ENCODE results near the gene PZP.

Gene PZP

DNA sequence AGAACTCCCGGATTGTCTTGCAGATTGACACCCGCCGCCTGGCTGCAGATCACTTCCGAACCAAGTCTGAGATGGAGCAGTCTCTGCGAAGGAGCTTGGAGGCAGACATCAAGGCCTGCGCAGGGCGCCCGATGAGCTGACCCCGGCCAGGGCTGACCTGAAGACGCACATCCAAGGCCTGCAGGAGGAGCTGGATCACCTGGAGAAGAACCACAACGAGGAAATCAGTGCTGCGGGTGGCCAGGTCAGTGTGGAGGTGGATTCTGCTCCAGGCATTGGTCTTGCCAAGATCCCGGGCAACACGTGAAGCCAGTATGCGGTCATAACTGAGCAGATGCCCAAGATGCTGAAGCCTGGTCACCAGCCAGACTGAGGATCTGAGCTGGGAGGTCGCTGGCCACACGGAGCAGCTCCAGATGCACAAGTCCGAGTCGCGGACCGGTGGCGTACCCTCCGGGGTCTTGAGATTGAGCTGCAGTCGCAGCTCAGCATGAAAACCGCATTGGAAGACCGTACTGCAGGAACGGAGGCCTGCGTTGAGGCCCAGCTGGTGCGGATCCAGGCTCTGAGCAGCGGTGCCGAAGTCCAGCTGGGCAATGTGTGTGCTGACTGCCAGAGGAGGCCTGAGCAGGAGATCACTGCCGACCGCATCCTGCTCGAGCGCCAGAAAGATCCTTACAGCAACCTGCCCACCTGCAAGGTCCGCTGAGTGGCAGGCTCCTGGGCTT is 80.1 kb downstream of the PZP start:
- in situ Hi-C loops (cut with MboI; ENCODE audit: low sequenced_read_pairs): no loop called here

DNA sequence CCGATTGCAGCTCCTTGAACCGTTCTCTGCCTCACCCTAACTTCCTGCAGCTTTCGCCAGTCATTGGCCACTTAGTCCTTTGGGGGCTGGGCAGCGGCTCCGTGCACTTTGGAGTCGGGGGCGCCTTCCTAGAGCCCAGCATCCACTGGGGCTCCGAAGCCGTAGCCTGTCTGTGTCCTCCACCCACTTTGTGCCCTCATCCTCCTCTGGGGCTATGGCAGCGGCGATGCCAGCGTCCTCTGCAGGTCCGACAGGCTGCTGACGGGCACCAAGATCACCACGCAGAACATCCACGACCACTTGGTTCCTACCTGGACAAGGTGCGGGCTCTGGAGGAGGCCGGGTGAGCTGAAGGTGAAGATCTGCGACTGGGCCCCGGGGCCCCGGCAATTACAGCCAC is 80.7 kb downstream of the PZP start:
- in situ Hi-C loops (cut with MboI; ENCODE audit: low sequenced_read_pairs): no loop called here

DNA sequence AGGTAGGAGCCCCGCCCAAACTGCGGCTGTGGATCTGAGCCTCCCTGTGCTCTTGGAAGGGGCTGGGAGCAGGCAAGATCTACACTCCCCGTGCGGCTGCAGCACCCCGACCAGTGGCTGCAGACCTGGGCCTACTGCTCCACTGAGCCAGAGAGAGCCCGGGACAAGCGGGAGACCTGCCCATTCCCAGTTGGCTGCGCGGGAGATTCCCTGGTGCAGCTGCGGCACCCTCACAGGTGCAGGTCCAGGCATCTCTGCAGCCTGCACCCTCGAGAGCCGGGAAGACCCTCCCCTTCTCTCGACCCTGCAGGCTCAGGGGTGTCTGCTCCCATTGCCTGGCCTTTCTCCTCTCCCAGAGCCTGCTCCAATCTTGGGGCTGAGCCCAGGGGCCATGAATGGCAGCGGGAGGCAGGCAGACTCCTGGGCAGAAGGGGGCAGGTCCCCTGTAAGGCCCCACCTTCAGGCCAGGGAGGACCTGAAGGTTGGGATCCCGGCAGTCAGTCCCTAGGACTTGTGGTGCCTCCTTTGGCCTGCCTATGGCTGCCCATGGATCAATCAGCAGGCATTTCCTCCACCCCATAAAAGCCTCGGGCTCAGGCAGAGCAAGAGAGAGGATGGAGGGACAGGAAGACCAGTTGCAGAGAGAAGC is 83.7 kb downstream of the PZP start:
- in situ Hi-C loops (cut with MboI; ENCODE audit: low sequenced_read_pairs): loop anchor here (25.0 kb wide), 1 partner anchor 163 kb away; no protein-coding TSS in a partner anchor

DNA sequence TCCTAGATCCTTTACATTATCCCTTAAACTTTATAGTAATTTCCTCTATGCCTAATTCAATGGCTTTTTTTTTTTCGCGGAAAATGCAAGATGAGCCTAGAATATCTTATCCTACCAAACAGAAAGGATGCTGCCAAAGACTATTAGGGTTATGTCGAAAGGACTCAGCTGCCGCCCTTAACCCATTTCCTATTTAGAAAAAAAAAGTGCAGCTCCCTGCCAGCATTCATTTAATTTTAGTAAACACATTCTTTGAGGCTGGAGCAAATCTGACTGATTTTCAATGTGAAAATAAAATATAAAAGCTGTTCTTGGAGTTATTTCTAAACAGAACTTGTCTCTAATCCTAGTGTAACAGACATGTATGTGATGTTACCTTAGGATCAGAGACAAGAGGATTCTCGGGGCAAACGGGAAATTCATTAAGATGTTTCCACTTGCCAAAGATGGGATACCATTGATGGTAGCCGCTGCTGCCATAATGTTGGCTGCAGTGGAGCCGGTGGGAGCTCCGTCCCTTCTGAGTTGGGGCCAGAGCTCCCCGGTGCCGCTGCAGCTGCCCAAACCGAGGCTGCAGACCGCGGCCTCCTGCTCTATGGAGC is 84.3 kb downstream of the PZP start:
- in situ Hi-C loops (cut with MboI; ENCODE audit: low sequenced_read_pairs): loop anchor here (25.0 kb wide), 1 partner anchor 163 kb away; no protein-coding TSS in a partner anchor

DNA sequence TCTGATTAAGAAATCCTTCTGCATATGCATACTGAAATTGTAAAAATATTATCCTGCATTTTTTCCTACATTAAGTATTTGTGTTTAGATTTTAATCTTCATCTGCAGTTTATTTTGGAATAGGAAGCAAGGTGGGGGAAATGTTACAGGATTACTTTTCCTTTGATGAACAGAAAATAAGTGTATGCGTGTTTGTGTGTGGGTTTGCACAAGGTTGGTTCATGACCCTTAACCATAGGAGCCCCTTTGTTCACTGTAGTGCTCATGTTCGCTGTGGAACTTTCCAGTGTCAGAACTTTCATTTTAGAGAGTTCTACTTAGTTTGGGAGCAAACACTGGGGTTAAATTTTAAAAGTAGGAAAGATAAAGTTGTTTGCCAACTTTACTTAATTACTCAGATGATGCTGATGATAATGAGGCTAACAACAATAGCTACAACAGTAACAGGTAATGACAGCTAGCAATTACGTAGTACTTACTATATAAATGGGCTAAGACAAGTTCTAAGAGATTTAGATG is 86.0 kb downstream of the PZP start:
- in situ Hi-C loops (cut with MboI; ENCODE audit: low sequenced_read_pairs): loop anchor here (25.0 kb wide), 1 partner anchor 165 kb away; no protein-coding TSS in a partner anchor

DNA sequence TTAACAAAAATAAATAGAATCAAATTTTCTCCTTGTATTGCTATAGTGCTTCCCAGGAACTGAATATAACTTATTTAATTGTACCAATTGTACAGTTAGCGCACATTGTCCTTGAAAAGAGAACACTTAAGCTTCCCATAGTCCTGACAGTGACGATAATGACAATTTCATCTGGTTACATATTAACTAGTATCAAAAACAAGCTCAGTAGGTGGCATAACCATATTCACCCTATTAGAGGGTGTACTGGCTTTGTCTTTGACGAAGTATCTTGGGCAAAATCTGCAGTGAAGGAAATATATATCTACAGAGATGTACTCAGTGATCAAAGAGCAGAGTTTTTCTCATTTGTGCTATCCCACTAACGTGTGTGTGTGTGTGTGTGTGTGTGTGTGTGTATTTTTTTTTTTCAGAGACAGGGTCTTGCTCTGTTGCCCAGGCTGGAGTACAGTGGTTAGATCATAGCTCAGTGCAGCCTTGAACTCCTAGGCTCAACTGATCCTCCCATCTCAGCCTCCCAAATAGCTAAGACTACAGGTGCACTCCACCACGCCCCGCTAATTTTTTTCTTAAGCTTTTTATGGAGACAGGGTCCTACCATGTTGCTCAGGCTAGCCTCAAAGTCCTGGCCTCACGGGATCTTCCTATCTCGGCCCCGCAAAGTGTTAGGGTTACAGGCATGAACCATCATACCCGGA is 87.6 kb downstream of the PZP start:
- in situ Hi-C loops (cut with MboI; ENCODE audit: low sequenced_read_pairs): loop anchor here (25.0 kb wide), 1 partner anchor 167 kb away; no protein-coding TSS in a partner anchor

DNA sequence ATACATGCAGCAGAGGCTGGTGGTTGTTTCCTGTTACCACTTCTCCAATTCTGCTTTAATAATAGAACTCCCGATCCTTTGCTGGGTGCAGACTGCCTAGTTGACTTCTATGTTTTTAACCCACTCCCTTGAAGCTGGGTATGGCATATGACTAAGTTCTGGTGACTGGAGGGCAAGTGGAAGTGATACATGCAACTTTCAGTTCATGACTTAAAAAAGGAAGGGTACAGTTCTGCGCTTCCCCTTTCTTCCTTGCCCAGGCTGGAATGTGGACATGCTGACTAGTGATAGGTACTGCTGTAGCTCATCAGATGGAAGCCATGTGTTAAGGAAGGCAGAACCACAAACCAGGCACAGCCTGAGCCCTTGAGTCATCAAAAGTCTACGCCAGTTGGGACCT is 90.0 kb downstream of the PZP start:
- in situ Hi-C loops (cut with MboI; ENCODE audit: low sequenced_read_pairs): loop anchor here (25.0 kb wide), 1 partner anchor 169 kb away; no protein-coding TSS in a partner anchor

DNA sequence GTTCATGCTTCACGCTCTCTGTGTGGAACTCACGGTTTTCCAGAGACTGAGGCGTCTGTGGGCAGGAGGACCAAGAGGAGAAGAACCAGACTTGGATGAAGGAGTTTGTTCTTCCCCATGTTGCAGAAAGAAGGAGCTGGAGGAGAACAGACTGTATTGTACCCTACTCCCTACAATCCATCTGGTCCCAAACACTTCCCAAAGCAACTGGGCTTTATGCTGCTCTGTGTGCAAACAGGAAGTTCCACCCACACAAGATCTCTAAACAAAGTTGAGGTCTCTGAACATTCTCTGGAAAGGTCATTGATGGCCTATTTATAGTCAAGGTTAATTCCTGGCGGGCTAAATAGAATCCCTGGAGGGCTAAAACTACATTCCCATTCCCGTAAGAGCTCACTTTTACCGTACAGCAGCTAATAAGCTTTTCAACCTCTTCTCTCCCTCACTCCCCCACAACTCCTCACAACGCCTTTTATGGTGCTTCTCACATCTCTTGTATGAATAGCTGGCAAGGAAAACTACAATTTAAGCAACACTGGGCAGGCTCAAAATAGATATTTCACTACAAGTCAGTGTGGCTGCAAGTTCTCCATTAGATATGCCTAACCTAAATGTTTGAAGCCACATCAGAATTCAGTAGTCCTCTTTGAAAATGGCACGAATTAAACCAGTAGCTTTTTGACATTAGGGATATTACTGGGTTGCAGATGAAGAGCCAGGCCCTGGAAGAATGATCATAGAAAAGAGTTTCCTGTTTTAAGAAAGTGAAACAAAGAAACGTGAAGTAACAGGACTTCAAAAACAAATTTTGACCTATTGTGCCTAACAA is 92.2 kb downstream of the PZP start, which contains the start of gene A2M:
A2M (minus strand) TSS at position 189 of the 829 bp plus-strand sequence; CDS start at position 119, 70 bp downstream.
- in situ Hi-C loops (cut with MboI; ENCODE audit: low sequenced_read_pairs): loop anchor here (25.0 kb wide), 1 partner anchor 171 kb away; no protein-coding TSS in a partner anchor

DNA sequence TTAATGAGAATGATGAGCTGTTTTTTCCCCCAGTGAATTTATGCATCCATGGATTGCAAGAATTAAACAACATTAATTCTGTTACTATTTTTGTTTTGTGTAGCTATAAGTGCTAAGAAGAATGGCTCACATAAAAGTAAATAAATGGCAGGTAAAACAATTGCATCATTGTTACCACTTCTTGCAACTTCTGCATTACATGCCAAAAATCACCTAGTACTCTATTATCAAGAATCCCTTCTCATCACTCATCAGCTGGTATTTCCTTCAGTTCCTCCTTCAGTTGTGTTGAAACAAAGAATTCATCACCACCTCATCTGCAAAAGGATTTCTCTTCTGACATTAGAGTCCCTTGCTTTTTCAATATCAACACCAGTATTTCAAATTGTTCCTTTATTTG is 93.2 kb downstream of the PZP start:
- in situ Hi-C loops (cut with MboI; ENCODE audit: low sequenced_read_pairs): loop anchor here (25.0 kb wide), 1 partner anchor 172 kb away; no protein-coding TSS in a partner anchor

DNA sequence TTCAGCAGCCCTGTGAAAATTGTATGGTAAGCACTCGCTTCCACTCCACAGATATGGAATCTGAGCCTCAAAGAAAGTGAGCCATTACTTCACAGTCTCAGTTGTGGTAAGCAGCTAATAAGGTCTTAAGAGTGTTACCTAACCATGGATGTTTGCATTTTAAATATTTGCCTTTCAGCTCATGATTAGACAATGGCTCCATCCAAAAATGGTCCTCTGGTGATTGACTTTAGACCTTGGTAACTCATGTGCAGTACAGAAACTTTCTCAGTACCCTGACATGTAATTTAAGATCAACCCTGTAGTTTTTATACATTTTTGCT is 94.2 kb downstream of the PZP start:
- in situ Hi-C loops (cut with MboI; ENCODE audit: low sequenced_read_pairs): loop anchor here (25.0 kb wide), 1 partner anchor 173 kb away; no protein-coding TSS in a partner anchor

DNA sequence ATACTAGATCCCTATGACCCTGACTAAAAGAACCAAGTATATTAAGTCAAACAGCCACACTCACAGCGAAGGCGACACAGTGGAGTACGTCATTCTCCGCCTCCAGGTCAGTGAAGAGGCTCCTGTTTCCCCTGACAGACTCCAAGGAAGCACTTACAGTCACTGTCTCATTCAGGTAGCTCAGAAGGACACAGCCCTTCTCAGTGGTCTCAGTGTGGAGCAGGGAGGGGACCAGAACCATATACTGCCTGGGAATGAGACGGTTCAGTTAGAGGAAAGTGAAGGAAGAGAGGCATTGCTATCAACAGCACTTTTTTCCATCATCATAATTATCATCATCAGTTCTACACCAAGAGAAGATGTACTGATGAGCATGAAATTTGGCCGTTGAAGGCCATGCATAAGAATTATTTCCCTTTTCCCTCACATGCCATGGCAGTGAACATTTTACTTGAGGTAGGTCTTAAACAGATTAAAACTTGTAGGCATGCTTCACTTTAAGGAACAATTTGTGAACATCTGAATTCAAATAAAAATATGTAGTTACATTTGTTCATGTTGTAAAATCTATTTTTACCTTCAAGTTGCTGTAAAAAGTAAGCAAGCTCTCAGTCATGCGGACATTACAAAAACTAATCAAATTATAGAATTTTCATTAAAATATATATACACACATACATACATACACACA is 94.8 kb downstream of the PZP start:
- in situ Hi-C loops (cut with MboI; ENCODE audit: low sequenced_read_pairs): loop anchor here (25.0 kb wide), 1 partner anchor 174 kb away; no protein-coding TSS in a partner anchor

DNA sequence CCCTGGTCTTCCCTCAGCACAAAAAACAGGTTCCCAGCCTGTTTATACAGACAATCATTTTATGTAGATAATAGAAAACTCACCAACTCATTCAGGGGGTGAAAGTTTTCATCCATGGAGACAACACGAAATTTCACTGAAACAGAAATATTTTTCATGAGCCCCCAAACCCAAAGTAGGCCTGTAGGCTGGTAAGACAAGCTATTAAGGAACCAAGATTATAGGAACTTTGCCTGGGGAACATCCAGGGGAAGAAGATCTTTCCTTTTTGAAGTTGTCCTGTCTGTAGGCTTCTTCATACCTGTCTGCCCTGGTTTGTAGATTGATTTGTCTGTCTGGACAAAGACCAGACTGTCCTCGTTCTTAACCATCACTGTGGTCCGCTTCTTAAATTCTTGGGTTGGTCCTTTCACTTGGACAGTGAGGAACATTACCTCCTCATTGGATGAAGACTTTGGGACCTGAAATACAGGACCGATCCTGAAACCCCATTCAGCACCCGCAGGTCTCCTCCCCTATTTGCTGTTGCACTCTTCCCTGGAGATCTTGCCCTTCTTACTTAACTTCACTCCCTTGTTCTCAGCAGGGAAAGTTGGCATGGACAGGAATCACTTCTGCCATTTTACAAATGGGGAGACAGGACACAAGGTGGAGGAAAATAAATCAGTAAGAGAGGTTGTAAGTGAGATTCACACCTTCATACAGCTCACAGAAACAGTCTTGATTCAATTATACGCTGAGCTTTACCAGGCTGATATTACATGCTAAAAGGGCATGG is 95.9 kb downstream of the PZP start:
- in situ Hi-C loops (cut with MboI; ENCODE audit: low sequenced_read_pairs): loop anchor here (25.0 kb wide), 1 partner anchor 175 kb away; no protein-coding TSS in a partner anchor

DNA sequence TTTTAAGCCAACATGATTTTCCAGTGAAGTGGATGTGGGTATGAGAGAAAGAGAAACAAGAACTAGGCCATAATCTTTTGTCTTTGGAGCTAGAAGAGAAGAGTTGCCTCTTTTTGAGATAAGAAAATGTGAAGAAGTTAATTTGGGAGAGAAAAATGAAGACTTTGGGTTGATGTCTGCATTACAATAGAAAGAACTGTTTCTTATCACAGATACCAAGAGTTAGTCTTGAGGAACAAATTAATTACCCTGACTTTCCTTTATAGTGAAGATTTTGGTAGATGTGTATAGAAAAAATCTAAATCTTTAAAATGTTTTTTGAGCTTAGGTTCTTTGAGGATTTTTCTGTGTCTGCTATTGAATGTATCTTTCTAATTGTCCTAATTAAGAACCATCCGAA is 96.7 kb downstream of the PZP start:
- in situ Hi-C loops (cut with MboI; ENCODE audit: low sequenced_read_pairs): loop anchor here (25.0 kb wide), 1 partner anchor 176 kb away; no protein-coding TSS in a partner anchor

DNA sequence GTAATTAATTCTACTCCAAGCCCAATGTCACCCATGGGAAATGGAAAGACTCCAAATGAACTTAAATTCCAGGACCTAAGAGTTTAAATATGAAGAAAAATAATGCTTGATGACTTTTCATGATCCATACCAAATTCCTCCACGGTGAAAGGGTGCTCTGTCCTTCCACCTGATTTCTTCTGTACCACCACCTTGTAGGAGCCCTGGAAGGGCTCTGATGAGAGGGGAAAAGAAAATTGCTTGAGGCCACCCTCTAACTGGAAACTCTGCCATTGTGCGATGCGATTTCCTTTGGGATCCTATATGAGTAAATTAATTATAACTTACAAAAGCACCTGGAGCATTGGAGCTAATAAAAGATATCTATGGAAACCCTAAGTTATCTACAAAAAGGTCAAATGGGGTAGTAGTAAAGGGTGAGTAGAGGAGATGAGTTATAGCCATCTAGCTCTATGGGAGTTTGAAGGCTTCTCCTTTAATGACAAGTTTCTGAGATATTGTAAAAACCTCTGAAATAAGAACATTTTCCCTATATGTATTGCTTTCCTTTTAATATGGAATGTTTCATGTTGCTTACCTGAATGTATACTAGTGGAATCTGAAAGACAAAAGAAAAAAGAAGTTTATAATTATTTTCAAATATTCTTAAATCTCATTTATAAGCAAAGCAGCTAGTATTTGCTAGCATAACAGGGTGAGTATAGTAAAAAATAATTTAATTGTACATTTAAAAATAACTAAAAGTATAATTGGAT is 98.3 kb downstream of the PZP start:
- in situ Hi-C loops (cut with MboI; ENCODE audit: low sequenced_read_pairs): loop anchor here (25.0 kb wide), 1 partner anchor 177 kb away; no protein-coding TSS in a partner anchor

DNA sequence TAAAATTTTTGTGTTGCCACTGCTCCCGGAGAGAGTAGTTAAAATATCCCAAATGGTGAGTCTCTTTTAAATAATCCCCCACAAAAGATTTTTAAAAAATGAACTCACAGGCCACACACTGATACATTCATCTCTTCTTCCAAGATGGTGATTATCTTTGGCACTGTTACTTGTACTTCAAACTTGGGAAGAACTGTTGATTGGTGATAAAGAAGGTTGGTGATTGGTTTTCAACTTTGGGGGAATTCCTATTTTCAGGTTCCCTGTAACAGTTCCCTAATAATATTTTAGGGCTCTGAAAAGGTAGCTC is 99.0 kb downstream of the PZP start:
- in situ Hi-C loops (cut with MboI; ENCODE audit: low sequenced_read_pairs): loop anchor here (25.0 kb wide), 1 partner anchor 178 kb away; no protein-coding TSS in a partner anchor

DNA sequence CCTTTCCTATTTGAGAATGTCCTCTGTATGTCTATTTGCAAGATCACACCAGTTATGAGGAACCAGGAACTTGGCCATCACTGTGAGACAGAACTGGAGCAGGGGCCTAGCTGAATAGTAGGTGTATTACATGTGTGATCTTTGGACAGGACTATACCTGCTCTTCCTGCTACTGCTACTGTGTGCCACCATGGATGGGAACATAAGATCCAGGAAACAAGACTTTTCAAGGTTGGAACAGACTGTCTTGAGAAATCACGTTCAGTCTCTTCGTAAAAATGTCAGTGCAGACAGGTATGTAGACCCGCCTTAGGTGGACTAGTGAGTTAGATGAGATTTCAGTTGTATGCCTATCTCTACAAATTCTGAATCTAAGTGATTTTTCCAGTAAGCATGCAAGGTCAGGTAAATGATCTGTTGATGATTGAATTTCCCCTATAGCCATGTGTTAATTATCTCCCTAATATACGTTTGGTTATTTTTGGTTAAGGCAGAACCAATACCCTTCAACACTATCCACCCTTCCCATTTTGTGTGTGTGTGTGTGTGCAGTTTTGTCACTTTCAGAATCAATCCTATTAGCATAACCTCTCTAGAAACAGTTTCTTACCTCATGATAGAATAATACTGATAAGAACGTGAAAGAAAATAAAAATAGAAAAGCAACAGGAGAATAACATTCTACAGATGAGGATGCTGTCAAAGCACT is 99.5 kb downstream of the PZP start:
- in situ Hi-C loops (cut with MboI; ENCODE audit: low sequenced_read_pairs): loop anchor here (25.0 kb wide), 1 partner anchor 179 kb away; no protein-coding TSS in a partner anchor

DNA sequence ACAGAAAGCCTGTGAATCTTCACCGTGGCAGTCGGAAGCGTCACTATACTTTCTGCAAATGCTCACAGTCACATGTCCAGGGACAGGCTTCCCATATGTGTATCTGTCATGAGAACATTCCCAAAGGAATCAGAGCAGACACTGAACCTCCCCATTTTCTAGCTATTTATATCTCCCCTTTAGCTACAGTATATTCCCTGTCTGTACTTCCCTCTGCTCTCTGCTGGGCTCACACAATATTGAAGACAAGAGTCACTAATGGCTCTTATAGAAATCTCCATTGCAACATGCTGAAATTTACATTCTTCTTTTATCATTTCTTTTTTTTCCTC is 100.7 kb downstream of the PZP start:
- in situ Hi-C loops (cut with MboI; ENCODE audit: low sequenced_read_pairs): loop anchor here (25.0 kb wide), 1 partner anchor 180 kb away; no protein-coding TSS in a partner anchor
